Fibroblast of lung (primary cell): Measurements from ENCODE around the gene FOXQ1.

Experiments used
- EZH2 ChIP-seq: IDR thresholded peaks from 2 replicates; pipeline ENCODE4 v1.5.1; 2012; ENCODE audit warnings: low read length, control low read depth, mild to moderate bottlenecking; ENCODE audit errors: missing control alignments
- TF ChIP-seq, protein P1 (sequence below), 2 donors: IDR thresholded peaks in 1 of 2; conservative IDR thresholded peaks in 1 of 2; 1 replicate in 1 of 2; 2 replicates in 1 of 2; pipeline ENCODE4 v1.5.1; 2011 to 2012; ENCODE audit warnings: low read length in 2 of 2, control low read depth in 1 of 2, inconsistent platforms in 1 of 2, low read depth in 1 of 2, mild to moderate bottlenecking in 1 of 2

GRCh38 chr6:1283501-1283900 is 28.4 kb upstream of the FOXQ1 start:
- TF ChIP-seq, protein P1, sequence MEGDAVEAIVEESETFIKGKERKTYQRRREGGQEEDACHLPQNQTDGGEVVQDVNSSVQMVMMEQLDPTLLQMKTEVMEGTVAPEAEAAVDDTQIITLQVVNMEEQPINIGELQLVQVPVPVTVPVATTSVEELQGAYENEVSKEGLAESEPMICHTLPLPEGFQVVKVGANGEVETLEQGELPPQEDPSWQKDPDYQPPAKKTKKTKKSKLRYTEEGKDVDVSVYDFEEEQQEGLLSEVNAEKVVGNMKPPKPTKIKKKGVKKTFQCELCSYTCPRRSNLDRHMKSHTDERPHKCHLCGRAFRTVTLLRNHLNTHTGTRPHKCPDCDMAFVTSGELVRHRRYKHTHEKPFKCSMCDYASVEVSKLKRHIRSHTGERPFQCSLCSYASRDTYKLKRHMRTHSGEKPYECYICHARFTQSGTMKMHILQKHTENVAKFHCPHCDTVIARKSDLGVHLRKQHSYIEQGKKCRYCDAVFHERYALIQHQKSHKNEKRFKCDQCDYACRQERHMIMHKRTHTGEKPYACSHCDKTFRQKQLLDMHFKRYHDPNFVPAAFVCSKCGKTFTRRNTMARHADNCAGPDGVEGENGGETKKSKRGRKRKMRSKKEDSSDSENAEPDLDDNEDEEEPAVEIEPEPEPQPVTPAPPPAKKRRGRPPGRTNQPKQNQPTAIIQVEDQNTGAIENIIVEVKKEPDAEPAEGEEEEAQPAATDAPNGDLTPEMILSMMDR (conservative IDR thresholded peaks at IDR 0.05 in 1 of 2, IDR thresholded peaks at IDR 0.05 in 1 of 2; ENCODE audit: low read depth in 1 of 2, low read length in 2 of 2), result no peak
- TF ChIP-seq EZH2, result no peak
